ENCODE measurements around the gene CENPM.

Gene CENPM

GRCh38 chr22:41946629-41947423 is at the start of gene CENPM:
Gene CENPM (minus strand): TSS chr22:41947152. CDS start chr22:41947076, 76 bp downstream.
- peaks cover 4% of the 10 kb centered on the region for H3K36me3 ChIP-seq (ENCODE audit: control insufficient read depth, insufficient read depth, low read length)
- H3K4me3 ChIP-seq (replicated peaks; ENCODE audit: low read depth, low read length): peak within 1 kb of the TSS; percentile 87
- DNase-seq (ENCODE audit: extremely low read depth, insufficient read length): peak; percentile 98
- no peak for TF ChIP-seq CTCF (IDR thresholded peaks at IDR 0.05; ENCODE audit: insufficient read depth, low read length, poor library complexity, severe bottlenecking)
- H3K27me3 ChIP-seq (replicated peaks; ENCODE audit: control insufficient read depth, insufficient read depth, low read length): no peaks in the 10 kb centered on the region

- Histone ChIP-seq H3K27me3 (replicated peaks; ENCODE audit: control insufficient read depth, insufficient read depth, low read length) (no peaks in the 10 kb centered on the region), H3K4me3 (replicated peaks; ENCODE audit: low read depth, low read length) (no peak overlapping the region), H3K36me3 (ENCODE audit: control insufficient read depth, insufficient read depth, low read length) (no peaks in the 10 kb centered on the region)
- TF ChIP-seq CTCF (IDR thresholded peaks at IDR 0.05; ENCODE audit: insufficient read depth, low read length, poor library complexity, severe bottlenecking): no peak
- no peak for DNase-seq (ENCODE audit: extremely low read depth, insufficient read length)
Measured at GRCh38 chr22:41995211-41995610, 48.3 kb upstream of the CENPM start.

GRCh38 chr22:41992496-41992895 is 45.5 kb upstream of the CENPM start:
- TF ChIP-seq CTCF (IDR thresholded peaks at IDR 0.05; ENCODE audit: insufficient read depth, low read length, poor library complexity, severe bottlenecking): no peak
- Histone ChIP-seq H3K36me3 (ENCODE audit: control insufficient read depth, insufficient read depth, low read length) (no peaks in the 10 kb centered on the region), H3K4me3 (replicated peaks; ENCODE audit: low read depth, low read length) (no peak overlapping the region), H3K27me3 (replicated peaks; ENCODE audit: control insufficient read depth, insufficient read depth, low read length) (no peaks in the 10 kb centered on the region)
- no peak for DNase-seq (ENCODE audit: extremely low read depth, insufficient read length)

- TF ChIP-seq CTCF (IDR thresholded peaks at IDR 0.05; ENCODE audit: insufficient read depth, low read length, poor library complexity, severe bottlenecking): no peak
- no peaks in the 10 kb centered on the region for H3K27me3 ChIP-seq (replicated peaks; ENCODE audit: control insufficient read depth, insufficient read depth, low read length)
- no peak overlapping the region for H3K4me3 ChIP-seq (replicated peaks; ENCODE audit: low read depth, low read length)
- H3K36me3 ChIP-seq (ENCODE audit: control insufficient read depth, insufficient read depth, low read length): no peaks in the 10 kb centered on the region
- DNase-seq (ENCODE audit: extremely low read depth, insufficient read length): no peak
Measured at GRCh38 chr22:41991111-41991510, 44.2 kb upstream of the CENPM start.

GRCh38 chr22:41989246-41989645 is 42.3 kb upstream of the CENPM start:
- Histone ChIP-seq H3K36me3 (ENCODE audit: control insufficient read depth, insufficient read depth, low read length) (no peaks in the 10 kb centered on the region), H3K4me3 (replicated peaks; ENCODE audit: low read depth, low read length) (no peak overlapping the region), H3K27me3 (replicated peaks; ENCODE audit: control insufficient read depth, insufficient read depth, low read length) (no peaks in the 10 kb centered on the region)
- no peak for TF ChIP-seq CTCF (IDR thresholded peaks at IDR 0.05; ENCODE audit: insufficient read depth, low read length, poor library complexity, severe bottlenecking)
- DNase-seq (ENCODE audit: extremely low read depth, insufficient read length): no peak

All from GM06990 (cell line).